T47D (cell line): ENCODE results near the gene TEP1.
A peak's percentile ranks its signal among the peaks of the same experiment; 100 is the strongest.

Source experiments
- DNase-seq, 2 experiments: peaks; one replicate each; pipeline versions ENCODE4 v3.0.0 to v3.0.0-alpha.2; 2011 to 2012; ENCODE audit warnings: low read depth in 1 of 2, low spot score in 1 of 2
- JUND ChIP-seq: IDR thresholded peaks from 2 replicates; pipeline ENCODE4 v1.6.1; 2012; ENCODE audit warnings: low read depth
- in situ Hi-C: cut with HindIII; loops from 2 replicates; pipeline ENCODE4 v1.10.0; 2016; ENCODE audit warnings: low sequenced_read_pairs, low pct_unique_long_range_greater_than_20kb

The TEP1 gene

DNA sequence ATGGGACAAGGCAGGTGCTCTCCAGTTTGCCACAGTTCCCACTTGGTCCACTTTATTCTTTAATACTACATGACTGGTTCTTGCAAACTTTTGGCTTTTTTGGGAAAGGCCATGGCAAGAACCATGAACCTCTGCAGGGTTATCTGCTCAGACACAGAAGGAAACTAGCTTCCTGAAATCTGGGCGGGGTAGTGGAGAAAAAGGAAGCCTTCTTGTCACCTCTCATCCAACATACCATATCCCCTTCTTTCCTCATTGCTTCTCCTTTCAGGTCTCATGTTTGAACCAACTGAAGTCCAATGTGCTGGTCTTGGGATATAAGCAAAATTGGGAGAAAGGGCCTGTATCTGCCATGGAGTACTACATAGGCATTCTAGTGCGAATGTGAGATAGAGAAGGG lies 28.2 kb upstream of the TEP1 start:
- in situ Hi-C loops, result no loop called here
- no peak for DNase-seq
- TF ChIP-seq JUND, result no peak

DNA sequence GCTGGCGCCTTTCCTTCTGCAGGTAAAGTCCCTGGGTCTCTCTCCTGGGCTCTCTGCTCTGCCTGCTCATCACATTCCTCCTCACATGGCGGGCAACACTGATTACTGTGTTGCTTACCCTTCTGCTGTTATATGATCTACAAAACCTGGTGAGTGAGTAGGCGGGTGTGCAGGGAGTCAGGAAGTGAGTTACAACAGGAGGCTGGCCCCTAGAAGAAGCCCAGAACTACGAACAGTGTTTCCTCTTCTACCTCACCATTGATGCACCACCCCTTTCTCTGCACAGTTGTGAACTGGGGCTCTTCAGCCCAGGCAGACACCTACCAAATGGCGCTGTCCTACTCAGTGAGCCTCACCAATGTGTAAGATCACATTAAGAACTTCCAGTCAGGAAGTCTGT lies 27.6 kb upstream of the TEP1 start:
- in situ Hi-C loops, result no loop called here
- no peak for TF ChIP-seq JUND
- DNase-seq, result no peak

DNA sequence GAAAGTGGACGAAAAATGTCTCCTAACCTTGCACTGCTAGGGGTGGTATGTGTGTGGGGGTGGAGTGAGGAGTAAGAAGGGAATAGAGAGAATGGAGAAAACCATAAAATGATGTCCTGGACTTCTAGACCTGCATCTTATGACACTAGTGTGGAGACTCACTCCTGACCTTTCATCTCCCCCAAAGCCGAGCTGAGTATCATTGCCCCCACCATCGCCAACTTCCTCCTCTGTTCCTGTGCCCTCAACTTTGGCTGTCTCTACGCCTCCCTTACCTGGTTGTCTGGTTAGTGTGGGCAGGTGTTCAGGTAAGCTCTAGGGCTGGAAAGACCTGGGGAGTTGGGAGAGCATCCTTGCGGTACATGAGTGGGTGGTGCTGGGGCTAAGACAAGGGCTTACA lies 27.2 kb upstream of the TEP1 start:
- in situ Hi-C loops, result no loop called here
- DNase-seq, result no peak
- no peak for TF ChIP-seq JUND

DNA sequence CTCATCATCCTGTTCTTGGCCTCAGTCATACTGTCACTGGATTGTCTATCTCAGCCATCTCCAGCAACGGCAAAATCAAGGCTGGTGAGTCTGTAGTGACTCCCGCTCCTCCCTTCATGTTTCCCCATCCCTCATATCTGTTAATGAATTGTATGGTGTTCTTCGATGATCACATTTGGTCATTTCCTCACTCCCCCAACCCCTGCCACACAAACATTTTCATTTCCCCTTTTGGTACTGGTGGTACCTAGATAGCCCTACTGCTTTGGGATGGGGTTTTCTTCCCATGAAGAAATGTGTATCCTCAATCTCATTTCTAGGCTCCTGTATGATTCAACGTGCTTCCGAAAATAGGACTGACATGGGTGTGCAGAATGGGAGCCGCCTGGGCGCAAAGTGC lies 25.4 kb upstream of the TEP1 start:
- no peak for DNase-seq
- no peak for TF ChIP-seq JUND
- in situ Hi-C loops, result no loop called here

DNA sequence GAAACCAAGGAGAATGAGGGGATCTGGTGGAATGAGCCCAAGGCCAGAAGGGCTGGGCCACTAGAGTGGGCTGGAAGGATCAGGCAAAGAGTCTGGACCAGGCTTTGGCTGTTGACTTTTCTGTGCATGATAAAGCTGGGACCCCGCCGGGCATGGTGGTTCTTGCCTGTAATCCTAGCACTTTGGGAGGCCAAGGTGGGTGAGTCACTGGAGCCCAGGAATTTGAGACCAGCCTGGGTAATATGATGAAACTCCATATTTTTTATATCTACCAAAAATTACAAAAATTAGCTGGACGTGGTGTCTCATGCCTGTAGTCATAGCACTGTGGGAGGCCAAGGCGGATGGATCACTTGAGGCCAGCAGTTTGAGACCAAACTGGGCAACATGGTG lies 23.1 kb upstream of the TEP1 start:
- no peak for TF ChIP-seq JUND
- no peak for DNase-seq
- in situ Hi-C loops, result no loop called here

DNA sequence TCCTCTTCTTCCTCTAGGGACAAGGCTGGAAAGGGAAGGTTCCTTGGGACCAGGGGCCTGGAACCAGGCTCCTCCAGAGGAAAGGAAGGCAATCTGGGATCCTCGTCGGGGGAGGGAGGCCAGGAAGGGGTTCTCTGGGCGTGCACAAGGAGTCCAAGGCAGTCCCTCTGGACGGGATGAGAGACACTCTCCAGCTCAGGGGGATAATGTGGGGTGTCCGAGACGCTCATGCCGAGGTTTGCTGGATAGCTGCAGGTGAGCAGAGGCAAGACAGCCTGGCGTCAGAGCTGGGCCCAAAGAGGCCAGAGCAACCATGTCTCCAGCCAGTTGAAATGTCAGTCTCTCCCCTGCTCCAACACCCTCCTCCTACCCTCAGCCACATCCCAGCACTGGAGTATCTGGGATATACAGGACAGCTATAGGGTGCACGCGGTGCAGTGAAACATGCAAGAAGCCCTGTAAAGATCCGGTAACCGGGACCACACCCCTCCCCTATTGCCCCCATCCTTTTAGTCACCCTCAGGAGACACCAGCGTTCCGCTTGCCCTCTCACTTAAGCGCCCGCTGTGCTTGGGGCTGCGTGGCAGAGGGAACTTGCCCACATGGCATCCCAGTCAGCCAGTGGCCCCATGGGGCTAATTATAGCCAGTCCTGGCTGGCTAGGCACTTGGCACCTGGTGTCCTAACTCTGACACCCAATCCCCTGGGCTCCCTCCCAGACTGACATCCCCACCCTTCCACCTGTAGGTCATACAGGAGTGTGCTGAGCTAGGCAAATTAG lies 22.5 kb upstream of the TEP1 start, which contains the start of gene KLHL33:
TSS of gene KLHL33 (minus strand) at position 585 of the 781 bp plus-strand sequence. CDS start at position 230, 355 bp downstream.
- TF ChIP-seq JUND, result no peak
- in situ Hi-C loops, result no loop called here
- DNase-seq, result no peak

DNA sequence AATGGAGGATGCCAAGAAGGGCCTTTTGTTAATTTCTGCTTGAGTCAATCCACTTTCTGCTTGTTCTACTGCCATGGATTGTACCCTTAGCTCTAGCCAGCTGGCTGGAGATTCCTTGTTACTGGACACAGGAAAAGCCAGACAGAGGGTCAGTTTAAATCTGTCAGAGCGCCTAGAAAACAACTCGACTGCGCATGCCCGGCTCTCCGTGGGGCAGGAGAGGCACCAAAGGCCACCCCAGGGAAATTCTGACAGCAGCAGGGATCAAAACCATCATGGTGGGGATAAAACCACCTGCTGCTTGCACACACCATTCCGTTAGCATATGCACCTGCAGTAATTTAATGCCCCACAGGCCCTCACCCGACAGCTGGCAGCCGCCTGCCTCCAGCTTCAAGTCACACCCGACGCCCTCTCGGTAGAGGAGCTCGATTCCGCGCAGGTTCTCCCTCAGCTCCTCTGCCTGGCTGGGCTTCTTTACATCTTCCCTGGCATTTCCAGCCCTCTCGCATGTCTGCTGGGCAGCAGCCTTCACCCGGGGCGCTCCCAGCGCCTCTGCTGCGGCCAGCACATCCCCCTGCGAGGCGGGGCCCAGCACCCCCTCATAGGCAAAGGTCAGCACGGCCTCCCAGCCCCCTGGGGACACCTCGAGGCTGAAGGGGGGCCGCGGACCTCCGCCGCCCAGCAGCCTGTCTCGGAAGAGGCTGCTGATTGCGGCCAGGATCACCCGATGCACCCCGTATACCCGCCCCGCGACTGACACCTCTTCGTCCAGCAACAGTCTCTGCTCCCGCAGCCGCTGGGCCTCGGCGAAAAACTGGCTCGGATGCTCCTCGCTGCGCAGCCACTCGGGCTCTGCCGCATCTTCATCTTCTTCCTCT lies 21.6 kb upstream of the TEP1 start:
- no peak for DNase-seq
- TF ChIP-seq JUND, result no peak
- in situ Hi-C loops, result no loop called here

DNA sequence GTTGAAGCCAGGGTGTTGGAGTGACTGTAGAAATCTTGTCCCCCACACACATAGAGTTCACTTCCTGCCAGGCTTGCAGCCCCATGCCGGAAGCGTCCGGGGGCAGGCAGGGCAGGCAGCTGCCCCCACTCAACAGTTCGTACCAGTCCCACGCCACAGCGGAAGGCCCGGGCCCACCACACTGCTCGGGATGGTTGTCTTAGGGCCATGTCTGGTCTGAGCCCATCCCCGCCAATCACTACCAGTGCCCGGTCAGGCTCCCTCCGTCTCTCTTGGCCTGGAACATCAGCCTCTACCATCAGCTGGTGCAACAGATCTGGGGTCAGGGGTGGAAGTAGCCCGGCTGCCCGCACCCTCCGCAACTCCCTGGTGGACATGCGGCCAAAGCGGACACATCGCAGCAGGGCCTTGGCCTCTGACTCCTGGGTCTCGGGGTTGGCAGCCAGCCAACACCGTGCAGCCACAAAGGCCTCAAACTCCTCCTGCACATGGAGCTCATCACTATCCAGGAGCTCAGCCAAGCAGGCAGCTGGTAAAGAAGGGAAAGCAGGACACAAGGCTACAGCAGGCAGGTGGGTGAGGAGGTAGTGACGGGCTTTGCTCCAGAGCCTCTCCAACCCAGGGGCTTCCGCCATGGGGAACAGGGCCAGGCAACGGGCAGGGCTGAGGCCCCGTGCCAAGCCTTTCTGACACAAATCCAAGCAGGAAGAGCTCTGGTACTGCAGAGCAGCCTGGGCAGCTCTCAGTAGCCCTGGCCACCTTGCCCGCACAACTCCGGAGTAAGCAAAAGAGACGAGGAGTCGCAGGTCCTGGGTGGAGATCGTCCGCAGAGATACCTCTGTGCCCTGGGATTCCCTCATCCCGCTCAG lies 16.7 kb upstream of the TEP1 start:
- TF ChIP-seq JUND, result no peak
- in situ Hi-C loops, result no loop called here
- no peak for DNase-seq

DNA sequence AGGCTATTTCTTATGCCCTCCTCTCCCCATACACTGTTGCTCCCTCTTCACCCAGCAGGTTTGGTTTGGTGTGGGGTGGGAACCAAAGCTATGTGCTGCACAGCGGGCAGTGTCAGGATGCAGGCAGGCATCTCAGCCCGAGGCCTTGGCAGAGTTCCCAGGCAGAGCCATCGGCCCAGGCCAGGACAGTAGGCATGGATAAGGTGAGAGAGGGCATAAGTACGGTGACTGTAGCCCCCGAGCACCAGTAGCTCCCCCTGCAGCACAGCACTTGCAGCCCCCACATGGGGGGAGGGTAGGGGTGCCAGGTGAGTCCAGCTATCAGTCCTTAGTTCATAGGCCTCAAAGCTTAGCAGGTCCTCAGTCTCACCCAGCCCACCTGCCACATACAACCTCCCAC lies 15.5 kb upstream of the TEP1 start:
- peak in 1 of 2 experiments; percentile 3 for DNase-seq
- in situ Hi-C loops, result no loop called here
- no peak for TF ChIP-seq JUND

DNA sequence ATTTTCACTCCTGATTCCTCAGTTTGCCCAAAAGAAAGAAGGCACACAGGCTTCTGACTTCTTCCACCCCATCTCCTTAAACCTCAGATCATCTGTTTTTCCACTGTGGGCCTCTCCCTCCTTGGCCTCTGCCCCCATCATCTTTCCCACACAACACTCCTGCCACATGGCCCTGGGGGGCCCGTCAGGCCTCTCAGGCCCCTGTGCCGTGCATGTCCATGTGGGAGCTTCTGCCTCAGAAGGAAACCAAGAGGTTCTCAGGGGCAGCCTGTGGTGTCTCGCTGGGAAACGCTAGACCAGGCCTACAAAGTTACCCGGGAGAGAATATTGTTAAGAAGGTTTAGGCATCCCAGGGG lies 14.7 kb upstream of the TEP1 start:
- no peak for DNase-seq
- no peak for TF ChIP-seq JUND
- in situ Hi-C loops, result no loop called here

DNA sequence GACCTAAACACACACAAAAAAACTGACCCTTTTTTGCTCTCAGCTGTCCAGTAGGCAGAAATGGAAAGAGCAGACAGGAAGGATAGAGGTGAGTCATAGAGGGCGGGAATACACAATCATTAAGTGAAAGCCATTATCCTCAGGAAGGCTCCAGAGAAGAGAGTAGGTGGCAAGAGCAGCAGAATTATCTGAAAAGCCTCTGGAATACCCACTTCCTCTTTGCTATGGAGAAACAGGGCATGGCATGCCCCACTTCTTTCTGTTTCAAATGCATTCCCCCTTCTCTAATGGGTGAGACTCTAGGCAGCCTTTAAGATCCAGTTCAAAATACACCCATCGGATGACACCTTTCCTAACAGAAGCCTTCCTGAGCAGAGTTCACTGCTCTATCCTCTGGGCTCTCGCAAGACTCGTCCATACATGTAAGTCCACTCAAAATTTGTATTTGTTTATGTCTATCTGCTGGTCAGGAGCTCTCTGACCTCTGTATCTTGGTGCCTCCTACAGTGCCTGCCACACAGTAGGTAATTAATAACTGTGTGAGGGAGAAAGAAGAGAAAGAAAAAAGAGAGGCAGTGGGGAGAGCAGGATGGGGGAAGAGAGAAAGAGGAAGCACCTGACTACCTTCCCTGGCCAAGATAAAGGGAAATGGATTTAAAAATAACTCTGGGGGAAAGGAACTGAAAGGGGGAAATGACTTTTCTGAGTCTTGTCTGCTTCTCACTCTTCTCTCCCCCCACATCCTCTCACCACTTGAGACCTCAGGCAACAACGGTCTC lies 14.1 kb upstream of the TEP1 start:
- in situ Hi-C loops, result no loop called here
- no peak for TF ChIP-seq JUND
- no peak for DNase-seq

DNA sequence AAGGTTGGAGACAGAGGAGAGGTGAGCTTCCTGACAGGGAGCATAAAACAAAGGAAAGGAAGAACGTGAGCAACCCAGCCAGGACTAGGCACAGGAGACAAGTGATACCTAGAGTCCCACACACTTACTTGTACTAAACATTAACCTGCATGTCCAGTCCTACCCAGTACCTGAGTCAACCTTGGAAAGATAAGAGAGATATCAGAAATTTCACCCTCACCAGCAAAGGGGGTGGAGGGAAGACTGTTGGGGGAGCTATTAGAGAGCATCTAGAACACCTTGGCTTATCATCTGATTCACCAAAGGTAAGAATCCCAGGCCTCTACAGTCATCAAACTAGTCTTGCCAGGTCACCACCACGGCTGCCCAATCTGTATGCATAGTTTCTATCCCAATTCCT lies 11.6 kb upstream of the TEP1 start:
- in situ Hi-C loops, result no loop called here
- no peak for DNase-seq
- no peak for TF ChIP-seq JUND
